Astrocyte of the spinal cord (primary cell): ENCODE results near the gene COMMD7.
"Not testable (repeated sequence)": the region's sequence is repeated elsewhere in the genome, so short reads cannot be mapped to it uniquely, and the experiment has no call there.

ENCODE experiments used
- DNase-seq: peaks from one replicate; pipeline ENCODE4 v3.0.0; 2011; ENCODE audit warnings: low read depth, low spot score
- H3K4me3 ChIP-seq: 2 replicates; pipeline ENCODE4 v1.5.1; 2011; ENCODE audit warnings: low read depth, mild to moderate bottlenecking, low read length, moderate library complexity
- in situ Hi-C: cut with HindIII; loops from 2 replicates; pipeline ENCODE4 v1.10.0; 2017; ENCODE audit warnings: low sequenced_read_pairs
- TF ChIP-seq, protein P1 (sequence below): IDR thresholded peaks from 2 replicates; pipeline ENCODE4 v1.5.1; 2012; ENCODE audit warnings: low read depth, mild to moderate bottlenecking, low read length, inconsistent platforms

Gene COMMD7

DNA sequence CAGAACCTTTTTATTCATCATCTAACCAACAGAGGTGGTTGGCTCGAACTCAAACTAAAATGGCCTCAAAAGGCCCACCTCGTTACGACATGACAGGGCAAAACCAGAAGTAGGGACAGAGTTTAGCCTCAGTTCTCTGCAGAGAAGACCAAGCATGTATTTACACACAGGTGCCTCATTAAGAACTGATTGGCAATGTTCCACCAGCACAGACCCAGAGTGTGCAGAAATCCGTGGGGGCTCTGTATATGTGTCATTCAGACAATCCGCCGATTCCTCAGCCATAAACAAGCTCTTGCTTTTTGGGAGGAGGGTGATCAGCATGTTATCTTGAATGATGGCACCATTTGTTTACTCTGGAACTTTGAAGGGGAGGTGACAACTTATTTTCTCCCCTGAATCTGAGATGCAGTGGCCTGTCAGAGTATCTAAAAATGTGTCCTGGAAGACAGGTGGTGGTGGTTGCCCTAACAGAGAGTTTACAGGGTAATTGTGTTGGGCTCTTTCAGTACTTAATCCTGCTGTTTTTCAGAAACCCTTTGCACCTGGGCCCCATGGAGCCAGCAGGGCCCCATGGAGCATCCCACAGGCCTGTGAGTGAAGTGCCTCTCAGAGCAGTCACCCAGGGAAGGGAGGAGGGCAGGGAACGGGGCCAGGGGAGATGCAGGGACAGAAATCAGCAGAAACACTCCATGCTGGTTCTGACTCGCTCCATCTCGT is 40.4 kb downstream of the COMMD7 start:
- in situ Hi-C loops = no loop called here

DNA sequence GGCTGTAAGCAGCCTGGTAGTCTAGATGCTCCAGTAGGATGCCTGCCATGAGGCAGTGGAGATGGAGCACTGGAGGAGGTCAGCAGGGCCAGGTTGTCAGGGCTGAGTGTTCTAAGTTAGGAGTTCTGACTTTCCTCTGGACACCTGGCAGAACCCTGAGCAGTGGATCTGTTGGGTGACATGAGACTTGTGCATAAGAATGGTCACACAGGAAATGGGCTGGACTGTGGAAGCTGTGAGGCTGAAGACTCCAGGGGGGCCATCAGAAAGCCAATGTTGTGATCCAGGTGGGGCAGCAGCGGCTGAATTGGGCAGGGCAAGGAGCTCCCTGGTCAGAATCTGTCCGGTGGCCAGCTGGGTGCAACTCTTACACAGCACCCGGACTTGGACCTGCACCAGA is 45.7 kb downstream of the COMMD7 start:
- TF ChIP-seq, protein P1, sequence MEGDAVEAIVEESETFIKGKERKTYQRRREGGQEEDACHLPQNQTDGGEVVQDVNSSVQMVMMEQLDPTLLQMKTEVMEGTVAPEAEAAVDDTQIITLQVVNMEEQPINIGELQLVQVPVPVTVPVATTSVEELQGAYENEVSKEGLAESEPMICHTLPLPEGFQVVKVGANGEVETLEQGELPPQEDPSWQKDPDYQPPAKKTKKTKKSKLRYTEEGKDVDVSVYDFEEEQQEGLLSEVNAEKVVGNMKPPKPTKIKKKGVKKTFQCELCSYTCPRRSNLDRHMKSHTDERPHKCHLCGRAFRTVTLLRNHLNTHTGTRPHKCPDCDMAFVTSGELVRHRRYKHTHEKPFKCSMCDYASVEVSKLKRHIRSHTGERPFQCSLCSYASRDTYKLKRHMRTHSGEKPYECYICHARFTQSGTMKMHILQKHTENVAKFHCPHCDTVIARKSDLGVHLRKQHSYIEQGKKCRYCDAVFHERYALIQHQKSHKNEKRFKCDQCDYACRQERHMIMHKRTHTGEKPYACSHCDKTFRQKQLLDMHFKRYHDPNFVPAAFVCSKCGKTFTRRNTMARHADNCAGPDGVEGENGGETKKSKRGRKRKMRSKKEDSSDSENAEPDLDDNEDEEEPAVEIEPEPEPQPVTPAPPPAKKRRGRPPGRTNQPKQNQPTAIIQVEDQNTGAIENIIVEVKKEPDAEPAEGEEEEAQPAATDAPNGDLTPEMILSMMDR = no peak
- H3K4me3 ChIP-seq = no peak overlapping the region
- DNase-seq = no peak
- in situ Hi-C loops = no loop called here

More for the DNA sequence above, 40.4 kb downstream of the COMMD7 start:
- TF ChIP-seq, protein P1 = no peak
- H3K4me3 ChIP-seq = no peak overlapping the region
- no peak for DNase-seq

DNA sequence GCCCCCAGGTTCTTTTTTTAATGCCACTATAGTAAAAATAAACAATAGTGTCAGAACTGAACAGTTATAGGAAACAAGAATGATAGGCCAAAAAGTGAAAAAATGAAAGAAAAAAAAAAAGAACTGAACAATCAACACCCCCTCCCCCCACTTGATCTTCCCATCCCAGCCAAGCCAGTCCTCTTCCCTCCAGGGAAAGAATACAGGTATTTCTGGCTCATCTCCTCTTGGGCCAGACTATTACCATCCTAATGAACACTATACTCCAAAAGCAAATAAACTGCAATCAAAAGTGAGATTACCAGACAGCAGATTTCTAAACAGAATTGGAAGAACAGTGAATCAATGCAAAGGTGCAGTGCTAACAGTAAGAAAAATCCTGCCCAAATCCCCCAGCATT is 48.2 kb downstream of the COMMD7 start:
- TF ChIP-seq, protein P1 = no peak
- in situ Hi-C loops = no loop called here
- no peak for DNase-seq

DNA sequence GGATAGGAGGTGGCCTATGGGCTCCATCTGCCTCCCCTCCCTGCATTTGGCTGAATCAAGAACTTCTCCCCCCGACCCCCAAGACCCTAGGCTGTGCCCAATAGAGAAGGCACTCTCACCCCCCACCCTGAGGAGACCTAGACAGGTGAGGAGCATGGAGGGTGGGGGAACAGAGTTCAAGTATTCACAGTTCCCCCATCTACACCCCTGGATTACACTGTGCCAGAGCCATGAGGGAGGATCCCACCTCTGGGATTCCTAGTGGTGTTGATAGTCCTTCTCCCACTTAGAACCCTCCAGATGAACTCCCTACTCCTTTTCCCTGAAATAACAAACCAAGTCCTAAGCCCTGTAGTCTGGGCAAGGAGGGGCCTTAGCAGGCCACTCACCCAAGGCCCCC is 54.3 kb downstream of the COMMD7 start:
- H3K4me3 ChIP-seq, DNase-seq, in situ Hi-C loops: not testable (repeated sequence)

More for the DNA sequence above, 48.2 kb downstream of the COMMD7 start:
- H3K4me3 ChIP-seq = no peak overlapping the region

DNA sequence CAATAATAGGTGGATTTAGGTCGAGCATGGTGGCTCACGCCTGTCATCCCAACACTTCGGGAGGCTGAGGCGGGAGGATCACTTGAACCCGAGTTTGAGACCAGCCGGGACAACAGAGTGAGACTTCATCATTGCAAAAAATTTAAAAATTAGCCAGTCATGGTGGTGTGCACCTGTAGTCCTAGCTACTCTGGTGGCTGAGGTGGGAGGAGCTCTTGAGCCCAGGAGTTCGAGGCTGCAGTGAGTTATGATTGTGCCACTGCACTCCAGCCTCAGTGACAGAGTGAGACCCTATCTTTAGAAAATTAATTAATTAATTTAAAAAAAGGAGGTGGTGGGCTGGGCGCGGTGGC is 56.1 kb downstream of the COMMD7 start:
- TF ChIP-seq, protein P1 = no peak
- no peak for DNase-seq
- in situ Hi-C loops = no loop called here
- H3K4me3 ChIP-seq = no peak overlapping the region

DNA sequence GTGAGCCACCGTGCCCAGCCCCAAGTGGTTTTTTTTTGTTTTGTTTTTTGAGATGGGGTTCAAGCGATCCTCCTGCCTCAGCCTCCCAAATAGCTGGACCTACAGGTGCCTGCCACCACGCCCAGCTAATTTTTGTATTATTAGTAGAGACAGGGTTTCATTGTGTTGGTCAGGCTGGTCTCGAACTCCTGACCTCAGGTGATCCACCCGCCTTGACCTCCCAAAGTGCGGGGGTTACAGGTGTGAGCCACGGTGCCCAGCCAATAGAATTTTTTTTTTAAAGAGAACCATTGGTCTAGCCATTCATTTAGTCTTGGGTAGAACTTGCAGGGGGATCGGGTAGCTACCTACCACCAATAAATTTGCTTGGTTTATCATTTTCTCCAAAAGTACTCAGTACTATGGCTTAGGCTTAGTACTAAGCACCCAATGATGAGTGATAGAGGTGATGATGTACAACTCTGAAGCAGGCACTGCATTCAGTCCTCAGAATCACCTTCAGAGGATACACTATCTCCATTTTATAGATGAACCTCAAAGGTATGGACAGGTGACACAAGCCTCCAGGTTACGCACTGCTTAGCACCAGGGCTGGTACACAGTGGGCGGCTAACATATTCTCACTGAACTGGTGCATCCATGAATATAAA is 56.6 kb downstream of the COMMD7 start:
- in situ Hi-C loops = no loop called here

More for the DNA sequence above, 56.6 kb downstream of the COMMD7 start:
- no peak for DNase-seq
- no peak overlapping the region for H3K4me3 ChIP-seq
- TF ChIP-seq, protein P1 = no peak
